ENCODE data around the gene ZNF780B.
"Not testable (repeated sequence)": the region's sequence is repeated elsewhere in the genome, so short reads cannot be mapped to it uniquely, and the experiment has no call there.

ZNF780B gene

GRCh38 chr19:40055832-40056504, at the start of gene ZNF780B:
ZNF780B (minus strand) TSS chr19:40056231; CDS start chr19:40050332, 5,899 bp downstream.
- peak; percentile 68 for DNase-seq

- no peak for DNase-seq
Observed at GRCh38 chr19:40104754-40105153, 48.7 kb upstream of the ZNF780B start.

- DNase-seq: no peak
Observed at GRCh38 chr19:40103600-40103999, 47.6 kb upstream of the ZNF780B start.

DNA sequence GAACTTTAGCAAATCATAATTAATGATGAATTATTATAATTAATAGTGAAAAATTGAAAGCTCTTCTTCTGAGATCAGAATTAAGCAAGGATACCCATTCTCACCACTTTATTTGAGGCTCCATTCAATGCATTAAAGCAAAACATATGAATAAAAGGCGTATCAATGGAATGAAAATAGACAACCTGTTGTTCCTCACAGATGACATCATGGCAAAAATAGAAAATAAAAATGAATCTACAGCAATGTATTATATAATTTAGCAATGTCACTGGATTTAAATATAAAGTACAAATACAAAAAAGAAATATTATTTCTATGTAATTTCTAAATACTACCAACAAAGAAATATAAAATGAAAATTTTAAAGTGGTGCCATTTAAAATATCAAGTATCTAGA, 45.8 kb upstream of the ZNF780B start:
- no peak for DNase-seq

GRCh38 chr19:40093416-40093815, 37.4 kb upstream of the ZNF780B start:
- DNase-seq: no peak

DNA sequence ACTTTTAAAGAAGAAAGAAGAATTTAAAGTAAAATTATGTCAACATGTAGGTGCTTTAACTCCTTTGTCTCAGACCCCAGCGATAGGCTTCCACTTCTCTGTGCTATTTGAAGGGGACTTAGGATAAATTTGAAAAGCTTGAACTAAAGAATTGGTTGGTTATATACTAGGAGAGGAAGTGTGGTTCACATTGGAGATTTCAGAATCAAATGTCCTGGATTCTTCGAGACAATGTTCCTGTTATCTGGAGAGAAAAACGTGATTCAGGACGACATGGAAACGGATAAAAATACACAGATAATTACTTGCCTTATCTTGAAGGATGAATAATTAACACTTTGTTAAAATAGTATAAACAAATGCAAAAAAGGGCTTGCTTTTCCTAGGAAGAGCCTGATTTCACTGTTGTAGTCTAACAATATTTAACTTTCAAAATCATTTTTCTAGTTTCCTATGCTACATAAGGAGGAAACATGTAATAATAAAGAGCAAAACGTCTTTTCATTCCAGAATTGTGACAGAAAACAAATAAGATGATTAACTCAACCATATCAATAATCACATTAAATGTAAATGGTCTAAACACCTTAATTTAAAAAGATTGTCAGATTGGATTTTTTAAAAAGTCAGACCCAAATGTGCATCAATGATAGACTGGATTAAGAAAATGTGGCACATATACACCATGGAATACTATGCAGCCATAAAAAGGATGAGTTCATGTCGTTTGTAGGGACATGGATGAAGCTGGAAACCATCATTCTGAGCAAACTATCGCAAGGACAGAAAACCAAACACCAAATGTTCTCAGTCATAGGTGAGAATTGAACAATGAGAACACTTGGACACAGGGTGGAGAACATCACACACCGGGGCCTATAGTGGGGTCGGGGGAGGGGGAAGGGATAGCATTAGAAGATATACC, 35.4 kb upstream of the ZNF780B start:
- DNase-seq: no peak

DNA sequence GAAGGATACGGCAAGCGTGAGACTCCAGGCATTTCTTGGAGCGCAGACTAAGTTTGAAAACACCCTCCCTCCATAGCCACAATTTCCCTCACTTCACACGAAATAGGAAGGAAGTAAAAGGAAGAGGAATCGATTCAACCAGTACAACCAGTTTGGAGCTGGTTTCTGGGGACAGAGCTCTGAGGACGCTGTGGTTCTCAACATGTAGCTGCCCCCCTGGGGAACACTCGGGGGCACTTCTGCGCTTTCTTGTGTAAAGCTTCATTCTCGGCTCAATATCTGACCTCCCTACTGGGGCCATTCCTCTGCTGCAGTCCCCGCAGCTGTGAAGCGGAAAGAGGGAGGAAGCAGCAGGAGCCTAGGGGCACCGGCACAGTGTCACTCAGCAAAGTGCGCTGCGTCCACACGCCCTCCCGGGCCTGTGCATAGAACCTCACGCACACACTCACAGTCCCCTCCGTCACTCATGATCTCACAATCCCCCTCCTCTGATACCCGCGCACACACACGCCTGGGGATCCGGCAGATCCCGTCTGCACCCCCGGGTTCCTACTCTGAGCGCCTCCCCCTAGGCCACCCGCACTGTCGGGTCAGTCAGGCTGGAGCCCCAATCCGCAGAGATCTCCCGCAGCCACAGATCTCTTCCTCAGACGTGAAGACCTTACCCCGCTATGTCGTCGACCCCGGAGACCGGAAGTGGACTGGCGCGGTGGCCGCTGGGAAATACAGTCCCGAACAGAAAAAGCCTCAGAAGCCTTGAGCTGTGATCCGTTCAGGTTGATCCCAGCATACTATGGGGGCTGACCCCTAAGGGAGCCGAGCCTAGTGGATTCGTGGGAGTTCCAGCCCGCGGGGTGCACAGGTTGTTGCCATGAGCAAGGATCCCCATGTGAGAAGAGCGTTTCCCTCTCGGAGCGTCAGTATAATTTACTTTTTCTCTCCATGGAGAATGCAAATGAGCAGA, 34.5 kb upstream of the ZNF780B start, which contains the start of gene ZNF780A:
Gene ZNF780A (minus strand): TSS at position 703 of the 964 bp plus-strand sequence. CDS start 6,190 bp downstream, outside the sequence.
- DNase-seq: peak; percentile 77

GRCh38 chr19:40089462-40089861, 33.4 kb upstream of the ZNF780B start:
- no peak for DNase-seq

GRCh38 chr19:40088299-40089047, 32.4 kb upstream of the ZNF780B start:
- DNase-seq: no peak

- DNase-seq: no peak
Observed at GRCh38 chr19:40084948-40085347, 28.9 kb upstream of the ZNF780B start.

DNA sequence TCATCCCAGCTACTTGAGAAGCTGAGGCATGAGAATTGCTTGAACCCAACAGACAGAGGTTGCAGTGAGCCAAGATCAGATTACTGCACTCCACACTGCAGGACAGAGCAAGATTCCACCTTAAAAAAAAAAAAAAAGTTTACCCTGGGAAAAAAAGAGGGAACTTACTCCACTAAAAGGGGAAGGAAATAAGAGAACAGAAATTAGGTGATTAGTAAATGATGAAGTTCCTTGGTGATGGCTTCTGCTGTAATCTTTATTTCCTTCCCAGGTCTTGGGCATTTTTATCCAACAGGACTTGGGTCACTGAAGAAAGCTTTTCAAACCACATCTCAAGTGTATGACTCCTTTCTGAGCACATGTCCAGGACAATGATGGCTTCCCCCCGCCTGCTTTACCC, 25.4 kb upstream of the ZNF780B start:
- DNase-seq: no peak

DNA sequence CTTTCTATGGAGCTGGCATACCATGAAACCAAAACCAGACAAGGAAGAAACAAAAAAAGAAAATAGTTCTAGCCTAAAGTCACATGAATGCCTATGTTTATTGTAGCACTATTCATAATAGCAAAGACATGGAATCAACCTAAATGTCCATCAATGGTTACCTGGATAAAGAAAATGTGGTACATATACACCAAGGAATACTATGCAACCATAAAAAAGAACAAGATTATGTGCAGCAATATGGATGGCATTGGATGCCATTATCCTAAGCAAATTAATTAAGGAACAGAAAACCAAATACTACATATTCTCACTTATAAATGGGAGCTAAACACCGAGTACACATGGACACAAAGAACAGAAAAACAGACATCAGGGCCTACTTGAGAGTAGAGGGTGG, 24.3 kb upstream of the ZNF780B start:
- no peak for DNase-seq

GRCh38 chr19:40078377-40078776, 22.3 kb upstream of the ZNF780B start:
- no peak for DNase-seq

- no peak for DNase-seq
Observed at GRCh38 chr19:40070058-40070457, 14.0 kb upstream of the ZNF780B start.

DNA sequence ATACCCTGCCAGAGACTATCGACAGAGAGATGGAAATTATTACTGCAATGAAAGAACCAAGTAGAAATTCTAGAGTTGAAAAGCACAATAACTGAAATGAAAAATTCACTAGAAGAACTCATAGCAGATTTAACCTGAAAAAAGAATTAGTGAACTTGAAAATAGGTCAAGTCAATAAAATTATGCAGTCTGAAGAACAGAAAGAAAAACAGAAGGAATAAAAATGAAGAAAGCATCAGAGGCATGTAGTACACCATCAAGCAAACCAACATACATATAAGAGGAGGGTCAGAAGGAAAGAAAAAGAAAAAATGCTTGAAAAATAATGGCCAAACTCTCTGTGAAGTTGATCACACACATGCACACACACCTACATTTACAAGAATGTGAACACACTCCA, 3.6 kb upstream of the ZNF780B start:
- no peak for DNase-seq

GRCh38 chr19:40057166-40057565, 1.1 kb upstream of the ZNF780B start:
- DNase-seq: no peak

DNA sequence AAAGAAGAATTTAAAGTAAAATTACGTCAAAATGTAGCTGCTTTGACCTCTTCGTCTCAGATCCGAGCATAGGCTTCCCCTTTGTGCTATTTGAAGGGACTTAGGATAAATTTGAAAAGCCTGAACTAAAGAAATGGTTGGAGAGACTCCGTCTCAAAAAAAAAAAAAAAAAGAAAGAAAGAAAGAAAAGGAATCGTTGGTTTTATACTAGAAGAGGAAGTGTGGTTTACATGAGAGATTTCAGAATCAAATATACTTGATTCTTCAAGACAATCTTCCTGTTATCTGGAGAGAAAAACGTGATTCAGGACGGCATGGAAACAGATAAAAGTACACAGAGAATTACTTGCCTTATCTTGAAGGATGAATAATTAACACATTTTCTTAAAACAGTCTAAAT, 474 bp upstream of the ZNF780B start:
- DNase-seq: no peak

- no peak for DNase-seq
Observed at GRCh38 chr19:40055049-40055448, 982 bp downstream of the ZNF780B start.

GRCh38 chr19:40054632-40055031, 1.4 kb downstream of the ZNF780B start:
- DNase-seq: no peak

DNA sequence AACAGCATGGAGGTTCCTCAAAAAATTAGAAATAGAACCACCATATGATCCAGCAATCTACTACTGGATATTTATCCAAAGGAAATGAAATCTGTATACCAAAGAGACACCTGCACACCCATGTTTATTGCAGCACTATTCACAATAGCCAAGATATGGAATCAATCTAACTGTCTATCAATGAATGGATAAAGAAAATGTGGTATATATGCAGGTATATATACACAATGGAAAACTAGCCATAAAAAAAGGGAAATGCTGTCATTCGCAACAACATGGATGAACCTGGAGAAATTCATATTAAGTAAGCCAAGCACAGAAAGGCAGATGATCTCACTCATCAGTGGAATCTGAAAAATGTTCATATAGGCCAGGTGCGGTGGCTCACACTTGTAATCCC, 2.5 kb downstream of the ZNF780B start:
- no peak for DNase-seq

- not testable (repeated sequence) for DNase-seq
Observed at GRCh38 chr19:40041718-40042117, 14.3 kb downstream of the ZNF780B start.

DNA sequence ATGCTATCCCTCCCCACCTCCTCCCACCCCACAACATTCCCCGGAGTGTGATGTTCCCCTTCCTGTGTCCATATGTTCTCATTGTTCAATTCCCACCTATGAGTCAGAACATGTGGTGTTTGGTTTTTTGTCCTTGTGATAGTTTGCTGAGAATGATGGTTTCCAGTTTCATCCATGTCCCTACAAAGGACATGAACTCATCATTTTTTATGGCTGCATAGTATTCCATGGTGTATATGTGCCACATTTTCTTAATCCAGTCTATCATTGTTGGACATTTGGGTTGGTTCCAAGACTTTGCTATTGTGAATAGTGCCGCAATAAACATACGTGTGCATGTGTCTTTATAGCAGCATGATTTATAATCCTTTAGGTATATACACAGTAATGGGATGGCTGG, 18.0 kb downstream of the ZNF780B start:
- DNase-seq: not testable (repeated sequence)
